Trophoblast cell (in vitro differentiated cells and primary cell): ENCODE results near the gene MAP3K1.

Source experiments
- DNase-seq, 2 donors: peaks; one replicate each; pipeline ENCODE4 v3.0.0-alpha.2; 2016
- H2AFZ ChIP-seq: 2 replicates; pipeline ENCODE4 v1.6.1; 2013; ENCODE audit warnings: low read length, moderate library complexity, mild to moderate bottlenecking; ENCODE audit not compliant: insufficient read depth, poor library complexity
- H2AK5ac ChIP-seq: 2 replicates; pipeline ENCODE4 v1.6.1; 2013; ENCODE audit warnings: mild to moderate bottlenecking, low read length
- H2BK120ac ChIP-seq: 2 replicates; pipeline ENCODE4 v1.6.1; 2013; ENCODE audit warnings: low read length, mild to moderate bottlenecking, moderate library complexity; ENCODE audit not compliant: insufficient read depth, poor library complexity
- H2BK12ac ChIP-seq: 2 replicates; pipeline ENCODE4 v1.6.1; 2013; ENCODE audit warnings: mild to moderate bottlenecking, low read length, moderate library complexity
- H2BK5ac ChIP-seq: 2 replicates; pipeline ENCODE4 v1.6.1; 2013; ENCODE audit warnings: low read length, low read depth, moderate library complexity, mild to moderate bottlenecking; ENCODE audit not compliant: poor library complexity
- H3K14ac ChIP-seq: 2 replicates; pipeline ENCODE4 v1.6.1; 2013; ENCODE audit warnings: mild to moderate bottlenecking, low read length
- H3K18ac ChIP-seq: 2 replicates; pipeline ENCODE4 v1.6.1; 2013; ENCODE audit warnings: mild to moderate bottlenecking, low read length
- H3K23ac ChIP-seq: 2 replicates; pipeline ENCODE4 v1.6.1; 2013; ENCODE audit warnings: low read length
- H3K27ac ChIP-seq: 2 replicates; pipeline ENCODE4 v1.5.1; 2013; ENCODE audit warnings: low read depth, mild to moderate bottlenecking, inconsistent platforms, low read length, moderate library complexity
- H3K27me3 ChIP-seq: 2 replicates; pipeline ENCODE4 v1.6.1; 2013; ENCODE audit warnings: inconsistent platforms, mild to moderate bottlenecking, low read length, moderate library complexity; ENCODE audit not compliant: insufficient read depth
- H3K36me3 ChIP-seq, 2 experiments: 1 replicate in 1 of 2; 2 replicates in 1 of 2; pipeline ENCODE4 v1.6.1; 2013; ENCODE audit warnings: low read length in 2 of 2, mild to moderate bottlenecking in 2 of 2, moderate library complexity in 1 of 2; ENCODE audit not compliant: insufficient read depth in 2 of 2, control insufficient read depth in 1 of 2
- H3K4ac ChIP-seq: 2 replicates; pipeline ENCODE4 v1.6.1; 2013; ENCODE audit warnings: low read depth, mild to moderate bottlenecking, low read length, moderate library complexity
- H3K4me1 ChIP-seq, 2 experiments: 1 replicate in 1 of 2; 2 replicates in 1 of 2; pipeline ENCODE4 v1.6.1; 2013; ENCODE audit warnings: low read length in 2 of 2, mild to moderate bottlenecking in 2 of 2, moderate library complexity in 1 of 2; ENCODE audit not compliant: insufficient read depth in 2 of 2, control insufficient read depth in 1 of 2
- H3K4me2 ChIP-seq: 2 replicates; pipeline ENCODE4 v1.6.1; 2013; ENCODE audit warnings: inconsistent platforms, mild to moderate bottlenecking, low read length, moderate library complexity
- H3K4me3 ChIP-seq: 2 replicates; pipeline ENCODE4 v1.5.1; 2013; ENCODE audit warnings: mild to moderate bottlenecking, low read depth, low read length, inconsistent platforms
- H3K79me1 ChIP-seq: one replicate; pipeline ENCODE4 v1.6.1; 2013; ENCODE audit warnings: low read length
- H3K79me2 ChIP-seq: 2 replicates; pipeline ENCODE4 v1.6.1; 2013; ENCODE audit warnings: low read length, mild to moderate bottlenecking; ENCODE audit not compliant: control insufficient read depth, insufficient read depth, poor library complexity
- H3K9ac ChIP-seq: 2 replicates; pipeline ENCODE4 v1.6.1; 2013; ENCODE audit warnings: mild to moderate bottlenecking, low read length
- H3K9me3 ChIP-seq: 2 replicates; pipeline ENCODE4 v1.6.1; 2013; ENCODE audit warnings: low read depth, mild to moderate bottlenecking, control low read depth, inconsistent platforms, low read length; ENCODE audit not compliant: insufficient read depth
- H4K12ac ChIP-seq: 2 replicates; pipeline ENCODE4 v1.6.1; 2013; ENCODE audit warnings: low read depth, mild to moderate bottlenecking, low read length, moderate library complexity
- H4K8ac ChIP-seq: 2 replicates; pipeline ENCODE4 v1.6.1; 2013; ENCODE audit warnings: low read depth, mild to moderate bottlenecking, low read length, moderate library complexity
- H4K91ac ChIP-seq: one replicate; pipeline ENCODE4 v1.6.1; 2013; ENCODE audit warnings: low read depth, mild to moderate bottlenecking, low read length, moderate library complexity
- WGBS: extraction: QIAGEN DNeasy Blood & Tissue Kit; methylation state at CpG from one replicate; pipeline ENCODE4 v1.1.7; 2013; ENCODE audit warnings: missing lambda C conversion rate; ENCODE audit not compliant: insufficient read length, insufficient coverage; ENCODE audit errors: extremely low coverage; 5-methylcytosine and 5-hydroxymethylcytosine counted together

Gene MAP3K1

DNA sequence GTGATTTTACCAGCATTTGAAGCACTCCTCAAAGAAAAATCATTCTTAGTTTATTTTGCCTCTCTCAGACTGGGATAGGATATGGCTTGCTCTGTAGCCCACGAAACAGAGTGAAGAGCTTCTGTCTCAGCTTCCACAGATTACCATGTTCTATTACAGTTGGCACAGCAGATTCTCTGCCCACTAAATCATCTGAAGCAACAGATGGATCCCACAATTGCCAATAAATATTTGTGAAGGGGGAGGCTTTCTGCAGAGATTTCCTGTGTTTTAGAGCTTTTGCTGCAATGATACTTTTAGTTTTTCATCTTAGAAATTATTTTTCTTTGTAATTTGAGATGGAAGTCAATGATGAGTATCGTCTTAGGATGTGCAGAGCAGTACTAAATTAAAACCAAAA, 12.3 kb upstream of the MAP3K1 start:
- Histone ChIP-seq H3K4me3 (no peak overlapping the region), H3K18ac (no peak overlapping the region), H2BK5ac (no peak overlapping the region), H4K12ac (no peak overlapping the region), H3K4me2 (no peak overlapping the region), H3K79me2 (no peaks in the 10 kb centered on the region), H2BK120ac (no peak overlapping the region), H2AK5ac (no peak overlapping the region), H4K8ac (no peak overlapping the region), H3K14ac (no peak overlapping the region), H4K91ac (no peak overlapping the region), H3K27ac (no peak overlapping the region), H2BK12ac (no peak overlapping the region), H3K4me1 (no peaks in the 10 kb centered on the region), H2AFZ (no peak overlapping the region), H3K9me3 (no peaks in the 10 kb centered on the region), H3K9ac (no peak overlapping the region), H3K4ac (no peak overlapping the region), H3K23ac (no peak overlapping the region), H3K36me3 (no peaks in the 10 kb centered on the region), H3K27me3 (no peaks in the 10 kb centered on the region), H3K79me1 (no peaks in the 10 kb centered on the region)
- DNase-seq, result no peak
- no CpG with 5 or more reads among the region's 2 CpGs for WGBS

- Histone ChIP-seq H2AFZ (no peak overlapping the region), H3K14ac (no peak overlapping the region), H3K36me3 (no peaks in the 10 kb centered on the region), H3K4me2 (no peak overlapping the region), H3K79me2 (no peaks in the 10 kb centered on the region), H3K27ac (no peak overlapping the region), H2BK5ac (no peak overlapping the region), H3K4me3 (no peak overlapping the region), H3K4me1 (no peaks in the 10 kb centered on the region), H2BK120ac (no peak overlapping the region), H3K18ac (no peak overlapping the region), H3K9me3 (no peaks in the 10 kb centered on the region), H3K79me1 (no peaks in the 10 kb centered on the region), H4K12ac (no peak overlapping the region), H3K27me3 (no peaks in the 10 kb centered on the region), H3K9ac (no peak overlapping the region), H3K4ac (no peak overlapping the region), H2AK5ac (no peak overlapping the region), H3K23ac (no peak overlapping the region), H2BK12ac (no peak overlapping the region), H4K91ac (no peak overlapping the region), H4K8ac (no peak overlapping the region)
- no CpG with 5 or more reads among the region's 1 CpG for WGBS
- DNase-seq, result no peak
Measured at GRCh38 chr5:56803894-56804293, 11.5 kb upstream of the MAP3K1 start.

GRCh38 chr5:56807679-56808078, 7.7 kb upstream of the MAP3K1 start:
- Histone ChIP-seq H4K12ac (no peak overlapping the region), H3K4me2 (no peak overlapping the region), H3K14ac (no peak overlapping the region), H3K36me3 (no peaks in the 10 kb centered on the region), H2BK120ac (no peak overlapping the region), H2AFZ (no peak overlapping the region), H3K9ac (no peak overlapping the region), H2AK5ac (no peak overlapping the region), H3K4me3 (no peak overlapping the region), H3K79me2 (no peaks in the 10 kb centered on the region), H3K4ac (no peak overlapping the region), H2BK5ac (no peak overlapping the region), H3K4me1 (no peaks in the 10 kb centered on the region), H3K27me3 (no peaks in the 10 kb centered on the region), H4K91ac (no peak overlapping the region), H3K79me1 (no peaks in the 10 kb centered on the region), H3K27ac (no peak overlapping the region), H2BK12ac (no peak overlapping the region), H4K8ac (no peak overlapping the region), H3K9me3 (no peaks in the 10 kb centered on the region), H3K23ac (no peak overlapping the region), H3K18ac (no peak overlapping the region)
- no CpG with 5 or more reads among the region's 5 CpGs for WGBS
- no peak for DNase-seq

DNA sequence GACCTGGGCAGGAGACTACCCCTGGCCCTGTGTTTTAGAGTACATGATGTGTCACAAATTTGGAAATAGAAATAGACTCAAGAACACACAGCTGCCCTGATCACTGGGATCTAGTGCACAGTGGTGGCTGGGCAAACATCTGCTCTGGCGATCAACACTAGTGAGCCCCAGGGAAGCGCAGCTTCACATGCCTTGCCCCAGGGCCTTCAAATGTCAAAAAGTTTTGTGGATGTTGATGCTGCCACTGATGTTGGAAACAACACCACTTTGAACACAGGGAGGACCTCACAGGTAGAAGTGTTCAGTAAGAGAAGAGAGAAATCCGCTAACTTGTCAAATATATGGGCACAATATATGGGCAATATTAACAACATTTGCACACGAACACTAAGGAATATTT, 7.1 kb upstream of the MAP3K1 start:
- Histone ChIP-seq H3K23ac (no peak overlapping the region), H3K4me2 (no peak overlapping the region), H4K8ac (no peak overlapping the region), H2AK5ac (no peak overlapping the region), H3K4me3 (no peak overlapping the region), H3K4ac (no peak overlapping the region), H3K36me3 (no peaks in the 10 kb centered on the region), H3K79me1 (no peaks in the 10 kb centered on the region), H3K14ac (no peak overlapping the region), H2AFZ (no peak overlapping the region), H2BK5ac (no peak overlapping the region), H3K18ac (no peak overlapping the region), H4K91ac (no peak overlapping the region), H3K27me3 (no peaks in the 10 kb centered on the region), H2BK120ac (no peak overlapping the region), H4K12ac (no peak overlapping the region), H3K27ac (no peak overlapping the region), H3K4me1 (no peaks in the 10 kb centered on the region), H3K9me3 (no peaks in the 10 kb centered on the region), H3K9ac (no peak overlapping the region), H3K79me2 (no peaks in the 10 kb centered on the region), H2BK12ac (no peak overlapping the region)
- no CpG with 5 or more reads among the region's 4 CpGs for WGBS
- DNase-seq, result peak; percentile 62 to 83
